ENCODE data around the gene DDX54.

Gene DDX54

GRCh38 chr12:113189361-113189760 lies 4.1 kb upstream of the DDX54 start:
- DNase-seq (ENCODE audit: low spot score) = no peak

GRCh38 chr12:113186666-113187325 lies 1.5 kb upstream of the DDX54 start:
- no peak for DNase-seq (ENCODE audit: low spot score)

- no peak for DNase-seq (ENCODE audit: low spot score)
Observed at GRCh38 chr12:113186033-113186365, 721 bp upstream of the DDX54 start.

GRCh38 chr12:113184900-113185179 lies 438 bp downstream of the DDX54 start:
- DNase-seq (ENCODE audit: low spot score) = peak; percentile 90

- no peak for DNase-seq (ENCODE audit: low spot score)
Observed at GRCh38 chr12:113184098-113184899, 979 bp downstream of the DDX54 start.

- DNase-seq (ENCODE audit: low spot score) = no peak
Observed at GRCh38 chr12:113183030-113183589, 2.2 kb downstream of the DDX54 start.

- no peak for DNase-seq (ENCODE audit: low spot score)
Observed at GRCh38 chr12:113181975-113182374, 3.3 kb downstream of the DDX54 start.

- DNase-seq (ENCODE audit: low spot score) = no peak
Observed at GRCh38 chr12:113180333-113180732, 4.9 kb downstream of the DDX54 start.

- no peak for DNase-seq (ENCODE audit: low spot score)
Observed at GRCh38 chr12:113179023-113179422, 6.3 kb downstream of the DDX54 start.

- peak; percentile 66 for DNase-seq (ENCODE audit: low spot score)
Observed at GRCh38 chr12:113174461-113175384, 10.6 kb downstream of the DDX54 start.

GRCh38 chr12:113173081-113173698 lies 12.1 kb downstream of the DDX54 start:
- no peak for DNase-seq (ENCODE audit: low spot score)

GRCh38 chr12:113172185-113172584 lies 13.1 kb downstream of the DDX54 start:
- no peak for DNase-seq (ENCODE audit: low spot score)

- no peak for DNase-seq (ENCODE audit: low spot score)
Observed at GRCh38 chr12:113171543-113171942, 13.7 kb downstream of the DDX54 start.

GRCh38 chr12:113170926-113171325 lies 14.4 kb downstream of the DDX54 start:
- no peak for DNase-seq (ENCODE audit: low spot score)

GRCh38 chr12:113170457-113170856 lies 14.8 kb downstream of the DDX54 start:
- no peak for DNase-seq (ENCODE audit: low spot score)

GRCh38 chr12:113169697-113170096 lies 15.6 kb downstream of the DDX54 start:
- DNase-seq (ENCODE audit: low spot score) = no peak

- DNase-seq (ENCODE audit: low spot score) = no peak
Observed at GRCh38 chr12:113167868-113168267, 17.4 kb downstream of the DDX54 start.

GRCh38 chr12:113165521-113166450 lies 19.5 kb downstream of the DDX54 start:
- DNase-seq (ENCODE audit: low spot score) = no peak

GRCh38 chr12:113164014-113164413 lies 21.3 kb downstream of the DDX54 start:
- no peak for DNase-seq (ENCODE audit: low spot score)

- no peak for DNase-seq (ENCODE audit: low spot score)
Observed at GRCh38 chr12:113163030-113163360, 22.3 kb downstream of the DDX54 start.

All from kidney tubule cell (primary cell).